Measurements from ENCODE around the gene PRG3. TPM values are rescaled to one million over a fixed set of nuclear protein-coding genes. Genes with fewer than 3 reads are reported as not detected.
A peak's percentile ranks its signal among the peaks of the same experiment; 100 is the strongest.

Gene PRG3
- total and polyA plus RNA-seq, 9 of the 15 experiments (the other 6 are each of a cell fraction or from before 2014, with no cell fraction given): 0.18 to 0.55 (median 0.38) TPM; not detected in 6

DNA sequence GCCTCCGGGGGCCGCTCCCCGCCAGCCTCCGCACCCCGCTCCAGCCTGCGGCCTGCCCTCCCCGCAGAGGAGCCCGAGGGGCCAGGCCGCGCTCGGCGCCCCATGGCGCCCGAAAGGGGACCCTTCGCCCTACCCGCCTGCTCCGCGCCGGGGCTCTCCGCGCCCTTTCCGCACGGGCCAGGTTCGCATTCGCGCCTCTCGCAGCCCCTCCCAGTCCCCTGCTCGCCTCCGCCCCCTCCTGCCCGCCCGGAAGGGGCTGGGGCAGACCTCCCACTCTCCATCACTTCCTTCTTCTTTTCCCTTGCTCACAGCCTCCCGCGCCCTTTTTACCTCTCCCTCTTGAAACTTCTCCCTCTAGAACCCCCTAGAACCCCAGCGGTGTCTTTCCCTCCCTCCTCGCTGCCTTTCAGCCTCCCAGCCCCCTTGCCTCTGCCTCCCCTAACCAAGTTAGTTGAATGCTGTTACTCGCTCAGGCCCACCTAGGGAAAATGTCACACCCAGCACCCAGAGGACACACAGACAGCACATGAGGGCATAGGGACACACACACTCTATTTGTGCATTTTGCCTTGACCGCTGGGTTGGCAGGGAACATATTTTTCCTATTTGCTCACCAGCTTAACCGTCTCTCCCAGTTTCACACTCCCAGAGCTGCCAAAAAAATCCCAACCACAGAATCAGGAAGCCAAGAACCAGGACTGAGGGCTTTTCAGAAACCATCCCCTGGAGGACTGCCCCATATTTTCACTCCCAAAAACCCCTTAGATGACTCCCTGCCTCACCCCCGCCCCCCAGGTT lies 46.2 kb upstream of the PRG3 start, which contains the start of gene SLC43A3 (continued):
- TF ChIP-seq IFI16 (CRISPR knock-in tag; IDR thresholded peaks at IDR 0.05) (no peak), ZNF24 (IDR thresholded peaks at IDR 0.05) (no peak), ZNF408 (CRISPR knock-in tag; IDR thresholded peaks at IDR 0.05; ENCODE audit: low read depth) (no peak), XRCC4 (IDR thresholded peaks at IDR 0.05; ENCODE audit: extremely low read depth, insufficient read depth, insufficient read length) (no peak), HDGF (IDR thresholded peaks at IDR 0.05) (0 out of 2 replicates have a peak, but pooled peaks have one; percentile 41), ZNF224 (CRISPR knock-in tag; IDR thresholded peaks at IDR 0.05) (no peak), PHF8 (IDR thresholded peaks at IDR 0.05; ENCODE audit: borderline replicate concordance, low read length) (peak; percentile 75; the same call in 1 of the 2 replicates), TEAD4 (IDR thresholded peaks at IDR 0.05; ENCODE audit: low read length) (no peak), TEAD4 (CRISPR knock-in tag; IDR thresholded peaks at IDR 0.05; ENCODE audit: borderline replicate concordance) (no peak), ZNF445 (CRISPR knock-in tag; IDR thresholded peaks at IDR 0.05; ENCODE audit: low read depth) (no peak), DACH1 (IDR thresholded peaks at IDR 0.05; ENCODE audit: partially characterized antibody) (no peak), MEIS2 (IDR thresholded peaks at IDR 0.05; ENCODE audit: partially characterized antibody) (no peak), FOXA1 (IDR thresholded peaks at IDR 0.05; ENCODE audit: borderline replicate concordance) (no peak), PHF21A (IDR thresholded peaks at IDR 0.05; ENCODE audit: borderline replicate concordance, low read depth) (no peak)
- TF ChIP-seq, protein P1, sequence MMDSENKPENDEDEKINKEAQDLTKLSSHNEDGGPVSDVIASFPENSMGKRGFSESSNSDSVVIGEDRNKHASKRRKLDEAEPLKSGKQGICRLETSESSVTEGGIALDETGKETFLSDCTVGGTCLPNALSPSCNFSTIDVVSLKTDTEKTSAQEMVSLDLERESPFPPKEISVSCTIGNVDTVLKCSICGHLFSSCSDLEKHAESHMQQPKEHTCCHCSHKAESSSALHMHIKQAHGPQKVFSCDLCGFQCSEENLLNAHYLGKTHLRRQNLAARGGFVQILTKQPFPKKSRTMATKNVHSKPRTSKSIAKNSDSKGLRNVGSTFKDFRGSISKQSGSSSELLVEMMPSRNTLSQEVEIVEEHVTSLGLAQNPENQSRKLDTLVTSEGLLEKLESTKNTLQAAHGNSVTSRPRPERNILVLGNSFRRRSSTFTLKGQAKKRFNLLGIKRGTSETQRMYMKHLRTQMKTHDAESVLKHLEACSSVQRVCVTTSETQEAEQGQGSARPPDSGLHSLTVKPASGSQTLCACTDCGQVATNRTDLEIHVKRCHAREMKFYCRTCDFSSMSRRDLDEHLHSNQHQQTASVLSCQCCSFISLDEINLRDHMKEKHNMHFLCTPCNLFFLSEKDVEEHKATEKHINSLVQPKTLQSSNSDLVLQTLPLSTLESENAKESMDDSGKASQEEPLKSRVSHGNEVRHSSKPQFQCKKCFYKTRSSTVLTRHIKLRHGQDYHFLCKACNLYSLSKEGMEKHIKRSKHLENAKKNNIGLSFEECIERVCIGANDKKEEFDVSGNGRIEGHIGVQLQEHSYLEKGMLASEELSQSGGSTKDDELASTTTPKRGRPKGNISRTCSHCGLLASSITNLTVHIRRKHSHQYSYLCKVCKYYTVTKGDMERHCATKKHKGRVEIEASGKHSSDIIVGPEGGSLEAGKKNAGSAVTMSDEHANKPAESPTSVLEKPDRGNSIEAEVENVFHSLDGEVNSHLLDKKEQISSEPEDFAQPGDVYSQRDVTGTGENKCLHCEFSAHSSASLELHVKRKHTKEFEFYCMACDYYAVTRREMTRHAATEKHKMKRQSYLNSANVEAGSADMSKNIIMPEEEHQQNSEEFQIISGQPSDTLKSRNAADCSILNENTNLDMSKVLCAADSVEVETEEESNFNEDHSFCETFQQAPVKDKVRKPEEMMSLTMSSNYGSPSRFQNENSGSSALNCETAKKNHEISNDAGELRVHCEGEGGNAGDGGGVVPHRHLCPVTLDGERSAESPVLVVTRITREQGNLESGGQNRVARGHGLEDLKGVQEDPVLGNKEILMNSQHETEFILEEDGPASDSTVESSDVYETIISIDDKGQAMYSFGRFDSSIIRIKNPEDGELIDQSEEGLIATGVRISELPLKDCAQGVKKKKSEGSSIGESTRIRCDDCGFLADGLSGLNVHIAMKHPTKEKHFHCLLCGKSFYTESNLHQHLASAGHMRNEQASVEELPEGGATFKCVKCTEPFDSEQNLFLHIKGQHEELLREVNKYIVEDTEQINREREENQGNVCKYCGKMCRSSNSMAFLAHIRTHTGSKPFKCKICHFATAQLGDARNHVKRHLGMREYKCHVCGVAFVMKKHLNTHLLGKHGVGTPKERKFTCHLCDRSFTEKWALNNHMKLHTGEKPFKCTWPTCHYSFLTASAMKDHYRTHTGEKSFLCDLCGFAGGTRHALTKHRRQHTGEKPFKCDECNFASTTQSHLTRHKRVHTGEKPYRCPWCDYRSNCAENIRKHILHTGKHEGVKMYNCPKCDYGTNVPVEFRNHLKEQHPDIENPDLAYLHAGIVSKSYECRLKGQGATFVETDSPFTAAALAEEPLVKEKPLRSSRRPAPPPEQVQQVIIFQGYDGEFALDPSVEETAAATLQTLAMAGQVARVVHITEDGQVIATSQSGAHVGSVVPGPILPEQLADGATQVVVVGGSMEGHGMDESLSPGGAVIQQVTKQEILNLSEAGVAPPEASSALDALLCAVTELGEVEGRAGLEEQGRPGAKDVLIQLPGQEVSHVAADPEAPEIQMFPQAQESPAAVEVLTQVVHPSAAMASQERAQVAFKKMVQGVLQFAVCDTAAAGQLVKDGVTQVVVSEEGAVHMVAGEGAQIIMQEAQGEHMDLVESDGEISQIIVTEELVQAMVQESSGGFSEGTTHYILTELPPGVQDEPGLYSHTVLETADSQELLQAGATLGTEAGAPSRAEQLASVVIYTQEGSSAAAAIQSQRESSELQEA (IDR thresholded peaks at IDR 0.05; ENCODE audit: low read depth): peak; percentile 45; the same call in 1 of the 2 replicates
- TF ChIP-seq, protein P2, sequence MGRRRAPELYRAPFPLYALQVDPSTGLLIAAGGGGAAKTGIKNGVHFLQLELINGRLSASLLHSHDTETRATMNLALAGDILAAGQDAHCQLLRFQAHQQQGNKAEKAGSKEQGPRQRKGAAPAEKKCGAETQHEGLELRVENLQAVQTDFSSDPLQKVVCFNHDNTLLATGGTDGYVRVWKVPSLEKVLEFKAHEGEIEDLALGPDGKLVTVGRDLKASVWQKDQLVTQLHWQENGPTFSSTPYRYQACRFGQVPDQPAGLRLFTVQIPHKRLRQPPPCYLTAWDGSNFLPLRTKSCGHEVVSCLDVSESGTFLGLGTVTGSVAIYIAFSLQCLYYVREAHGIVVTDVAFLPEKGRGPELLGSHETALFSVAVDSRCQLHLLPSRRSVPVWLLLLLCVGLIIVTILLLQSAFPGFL (CRISPR knock-in tag; IDR thresholded peaks at IDR 0.05): no peak
- TF ChIP-seq, protein P3, sequence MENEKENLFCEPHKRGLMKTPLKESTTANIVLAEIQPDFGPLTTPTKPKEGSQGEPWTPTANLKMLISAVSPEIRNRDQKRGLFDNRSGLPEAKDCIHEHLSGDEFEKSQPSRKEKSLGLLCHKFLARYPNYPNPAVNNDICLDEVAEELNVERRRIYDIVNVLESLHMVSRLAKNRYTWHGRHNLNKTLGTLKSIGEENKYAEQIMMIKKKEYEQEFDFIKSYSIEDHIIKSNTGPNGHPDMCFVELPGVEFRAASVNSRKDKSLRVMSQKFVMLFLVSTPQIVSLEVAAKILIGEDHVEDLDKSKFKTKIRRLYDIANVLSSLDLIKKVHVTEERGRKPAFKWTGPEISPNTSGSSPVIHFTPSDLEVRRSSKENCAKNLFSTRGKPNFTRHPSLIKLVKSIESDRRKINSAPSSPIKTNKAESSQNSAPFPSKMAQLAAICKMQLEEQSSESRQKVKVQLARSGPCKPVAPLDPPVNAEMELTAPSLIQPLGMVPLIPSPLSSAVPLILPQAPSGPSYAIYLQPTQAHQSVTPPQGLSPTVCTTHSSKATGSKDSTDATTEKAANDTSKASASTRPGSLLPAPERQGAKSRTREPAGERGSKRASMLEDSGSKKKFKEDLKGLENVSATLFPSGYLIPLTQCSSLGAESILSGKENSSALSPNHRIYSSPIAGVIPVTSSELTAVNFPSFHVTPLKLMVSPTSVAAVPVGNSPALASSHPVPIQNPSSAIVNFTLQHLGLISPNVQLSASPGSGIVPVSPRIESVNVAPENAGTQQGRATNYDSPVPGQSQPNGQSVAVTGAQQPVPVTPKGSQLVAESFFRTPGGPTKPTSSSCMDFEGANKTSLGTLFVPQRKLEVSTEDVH (IDR thresholded peaks at IDR 0.05; ENCODE audit: low read depth, partially characterized antibody): peak; percentile 80

All from K562 (cell line).